Measurements from ENCODE around the gene APBB2. TPM values are rescaled to one million over a fixed set of nuclear protein-coding genes. Genes with fewer than 3 reads are reported as not detected.

APBB2 gene
- total and polyA plus RNA-seq, 2 experiments from 2014 or later: 35.8 to 74.8 TPM

GRCh38 chr4:40918330-40918729 is 296.0 kb downstream of the APBB2 start (continued):
- TF ChIP-seq ZNF462 (CRISPR knock-in tag; IDR thresholded peaks at IDR 0.05) (no peak), EZH2phosphoT487 (IDR thresholded peaks at IDR 0.05; ENCODE audit: unreplicated experiment) (no peak), REST (IDR thresholded peaks at IDR 0.05; ENCODE audit: unreplicated experiment) (no peak), CREB1 (CRISPR knock-in tag; IDR thresholded peaks at IDR 0.05; ENCODE audit: low read depth) (no peak), ZNF331 (CRISPR knock-in tag; IDR thresholded peaks at IDR 0.05; ENCODE audit: low read depth) (no peak), ZNF114 (CRISPR knock-in tag; IDR thresholded peaks at IDR 0.05) (no peak), EZH2 (IDR thresholded peaks at IDR 0.05; ENCODE audit: low read depth, unreplicated experiment) (no peak), JUNB (IDR thresholded peaks at IDR 0.05; ENCODE audit: unreplicated experiment) (no peak), STAT1 (IDR thresholded peaks at IDR 0.05; ENCODE audit: unreplicated experiment) (no peak), POLR2AphosphoS5 (IDR thresholded peaks at IDR 0.05; ENCODE audit: low read depth) (no peak), NANOG (IDR thresholded peaks at IDR 0.05; ENCODE audit: borderline replicate concordance) (no peak)
